Ovary (tissue), 3 donors: ENCODE results near the gene CERT1.

ENCODE experiments used
- CTCF ChIP-seq, 3 donors: fragments of 450-650 bp in 2 of 3; fragments of 200-600 bp in 1 of 3; IDR thresholded peaks; one replicate each; pipeline versions ENCODE4 v1.5.1 to v1.8.0; 2016 to 2022; ENCODE audit warnings: antibody characterized with exemption in 3 of 3, mild to moderate bottlenecking in 1 of 3
- EP300 ChIP-seq: sonication (generic); formaldehyde crosslinking; IDR thresholded peaks from one replicate; pipeline ENCODE4 v1.6.1; 2017; ENCODE audit warnings: antibody characterized with exemption
- POLR2A ChIP-seq: fragments of 450-650 bp; IDR thresholded peaks from one replicate; pipeline ENCODE4 v1.6.1; 2017; ENCODE audit warnings: antibody characterized with exemption, mild to moderate bottlenecking, moderate library complexity
- donor health status: DM: no; HTN: no; CAD: no.

- TF ChIP-seq POLR2A (no peak), CTCF (IDR thresholded peaks at IDR 0.05) (no peak), EP300 (no peak)
These were observed 36.4 kb upstream of the CERT1 start for GRCh38 chr5:75547812-75548211.
